ENCODE results near the gene MAGI1.

- TF ChIP-seq CTCF (IDR thresholded peaks at IDR 0.05; ENCODE audit: insufficient read depth, low read length, poor library complexity, severe bottlenecking) (no peak), EZH2phosphoT487 (conservative IDR thresholded peaks at IDR 0.05; ENCODE audit: low read length) (no peak)
Observed at GRCh38 chr3:65720989-65721737, 317.6 kb downstream of the MAGI1 start.
